ENCODE data around the gene FAAP24. TPM values are rescaled to one million over a fixed set of nuclear protein-coding genes. Genes with fewer than 3 reads are reported as not detected.
"Not testable (repeated sequence)": the region's sequence is repeated elsewhere in the genome, so short reads cannot be mapped to it uniquely, and the experiment has no call there.

Gene FAAP24
- total and polyA plus RNA-seq, 2 of the 8 experiments (the other 6 are each of a cell fraction or from before 2014, with no cell fraction given) = 3.3 to 4.2 TPM

DNA sequence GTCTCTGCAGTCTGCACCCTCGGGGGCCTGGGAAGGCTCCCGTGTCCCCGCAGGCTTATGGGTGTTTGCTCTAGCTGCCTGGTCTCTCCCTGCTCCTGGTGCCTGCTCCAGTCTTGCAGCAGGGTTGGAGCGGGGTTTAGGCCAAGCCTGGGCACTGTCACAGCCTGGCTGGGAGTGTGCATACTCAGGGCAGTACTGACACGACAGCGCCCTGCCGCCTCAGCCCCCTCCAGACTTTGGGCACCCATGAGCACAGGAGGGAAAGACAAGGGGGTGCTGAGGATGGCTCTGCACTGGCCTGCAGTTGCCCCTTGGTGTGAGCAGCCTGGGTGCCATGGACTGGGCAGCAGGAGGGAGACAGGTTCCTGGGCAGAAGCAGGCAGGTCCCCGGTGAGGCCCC is 36.0 kb upstream of the FAAP24 start (continued):
- TF ChIP-seq KDM1A (IDR thresholded peaks at IDR 0.05; ENCODE audit: borderline replicate concordance, low read length) (no peak), RFX5 (IDR thresholded peaks at IDR 0.05; ENCODE audit: borderline replicate concordance, low read depth, low read length) (no peak), RAD21 (IDR thresholded peaks at IDR 0.05 in 1 of 2, conservative IDR thresholded peaks at IDR 0.05 in 1 of 2; ENCODE audit: low read depth in 2 of 2, low read length in 2 of 2) (no peak)
- TF ChIP-seq, protein P1, sequence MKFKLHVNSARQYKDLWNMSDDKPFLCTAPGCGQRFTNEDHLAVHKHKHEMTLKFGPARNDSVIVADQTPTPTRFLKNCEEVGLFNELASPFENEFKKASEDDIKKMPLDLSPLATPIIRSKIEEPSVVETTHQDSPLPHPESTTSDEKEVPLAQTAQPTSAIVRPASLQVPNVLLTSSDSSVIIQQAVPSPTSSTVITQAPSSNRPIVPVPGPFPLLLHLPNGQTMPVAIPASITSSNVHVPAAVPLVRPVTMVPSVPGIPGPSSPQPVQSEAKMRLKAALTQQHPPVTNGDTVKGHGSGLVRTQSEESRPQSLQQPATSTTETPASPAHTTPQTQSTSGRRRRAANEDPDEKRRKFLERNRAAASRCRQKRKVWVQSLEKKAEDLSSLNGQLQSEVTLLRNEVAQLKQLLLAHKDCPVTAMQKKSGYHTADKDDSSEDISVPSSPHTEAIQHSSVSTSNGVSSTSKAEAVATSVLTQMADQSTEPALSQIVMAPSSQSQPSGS (IDR thresholded peaks at IDR 0.05; ENCODE audit: low read length) = no peak

DNA sequence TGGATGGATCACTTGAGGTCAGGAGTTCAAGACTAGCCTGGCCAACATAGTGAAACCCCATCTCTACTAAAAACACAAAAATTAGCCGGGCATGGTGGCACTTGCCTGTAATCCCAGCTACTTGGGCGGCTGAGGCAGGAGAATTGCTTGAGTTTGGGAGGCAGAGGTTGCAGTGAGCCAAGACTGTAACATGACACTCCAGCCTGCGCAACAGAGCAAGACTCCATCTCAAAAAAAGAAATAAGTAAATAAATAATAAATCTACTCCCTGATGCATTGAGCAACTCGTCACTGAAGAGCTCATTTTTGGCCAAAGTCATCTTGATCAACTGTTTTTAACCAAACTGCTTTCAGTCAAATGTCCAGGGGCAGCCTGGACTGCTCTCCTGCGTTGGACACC is 30.8 kb upstream of the FAAP24 start:
- H3K4me3 ChIP-seq (ENCODE audit: extremely low read depth in 1 of 4, insufficient read depth in 2 of 4, low read depth in 3 of 4, low read length in 4 of 4); H4K91ac ChIP-seq (replicated peaks; ENCODE audit: insufficient read length, low read length); POLR2A ChIA-PET (ENCODE audit: partially characterized antibody); H2BK20ac ChIP-seq (ENCODE audit: low read length); H2AFZ ChIP-seq (ENCODE audit: low read length); H3K79me2 ChIP-seq (ENCODE audit: control insufficient read depth in 1 of 2, insufficient read depth in 2 of 2, low read length in 2 of 2); H3K18ac ChIP-seq (ENCODE audit: extremely low read depth, low read length); H4K20me1 ChIP-seq (replicated peaks in 1 of 2; ENCODE audit: control insufficient read depth in 1 of 2, insufficient read depth in 2 of 2, low read length in 2 of 2); H2AK5ac ChIP-seq (ENCODE audit: low read depth, low read length); H3K56ac ChIP-seq (replicated peaks; ENCODE audit: insufficient read length, low read depth, low read length); H3K14ac ChIP-seq (ENCODE audit: insufficient read length); H2BK15ac ChIP-seq (ENCODE audit: low read length); H3K23me2 ChIP-seq (ENCODE audit: low read depth, low read length); H2BK120ac ChIP-seq (replicated peaks; ENCODE audit: low read depth, low read length); H3K36me3 ChIP-seq (ENCODE audit: control insufficient read depth in 2 of 4, insufficient read depth in 4 of 4, low read length in 3 of 4); FAIRE-seq; H3K23ac ChIP-seq (ENCODE audit: insufficient read length); H3K9ac ChIP-seq (replicated peaks in 1 of 4; ENCODE audit: extremely low read depth in 1 of 4, low read depth in 3 of 4, low read length in 3 of 4); H3K9me3 ChIP-seq (ENCODE audit: insufficient read depth in 2 of 2, low read depth in 1 of 2, low read length in 1 of 2); H3K27ac ChIP-seq (ENCODE audit: low read depth, low read length); H4K5ac ChIP-seq (ENCODE audit: insufficient read length, low read depth, low read length); H2BK12ac ChIP-seq (ENCODE audit: low read depth, low read length); H3K4me2 ChIP-seq (ENCODE audit: insufficient read depth in 1 of 2, low read depth in 2 of 2, low read length in 2 of 2); H2BK5ac ChIP-seq (ENCODE audit: low read depth, low read length); H3K27me3 ChIP-seq (replicated peaks in 1 of 4; ENCODE audit: control insufficient read depth in 3 of 4, extremely low read depth in 1 of 4, insufficient read depth in 3 of 4, low read length in 3 of 4); H3K4me1 ChIP-seq (replicated peaks in 1 of 4; ENCODE audit: control insufficient read depth in 3 of 4, insufficient read depth in 4 of 4, low read length in 3 of 4); DNase-seq (ENCODE audit: low read depth in 1 of 2, low spot score in 2 of 2); H3K79me1 ChIP-seq (ENCODE audit: low read depth, low read length); H3K4ac ChIP-seq (replicated peaks; ENCODE audit: insufficient read length, low read depth, low read length): not testable (repeated sequence)
- CTCF ChIA-PET (ENCODE audit: partially characterized antibody) = interaction anchor here (0.7 kb wide), 1 partner anchor 362 kb away, joined by 3 read pairs; no protein-coding TSS in a partner anchor
- H4K8ac ChIP-seq (ENCODE audit: extremely low read depth, insufficient read depth, low read length) = peak overlapping the region; percentile 73; the same call in 1 of the 2 replicates
- WGBS, 2 experiments (ENCODE audit: extremely low coverage in 1 of 2, insufficient coverage in 1 of 2, insufficient read length in 1 of 2, insufficient replicate concordance in 2 of 2, low coverage in 1 of 2, low lambda C conversion rate in 2 of 2, missing lambda C conversion rate in 1 of 2) = 89% methylated on average over 5 of the region's 5 CpGs; no CpG with 5 or more reads in 1 of the 2 experiments
